K562 (cell line): ENCODE results near the gene WDR31. TPM values are rescaled to one million over a fixed set of nuclear protein-coding genes. Genes with fewer than 3 reads are reported as not detected.
"Not testable (repeated sequence)": the region's sequence is repeated elsewhere in the genome, so short reads cannot be mapped to it uniquely, and the experiment has no call there.

Source experiments
- ATAC-seq: fragments of 200-7000 bp; cut with Tn5 transposase; 3 replicates; pipeline ENCODE4 v1.9.1; 2020; ENCODE audit warnings: moderate library complexity
- BruUV-seq: library from RNA; stranded (reverse); fragments of 400-500 nt; replicated peaks from 2 replicates; lab custom pipeline; 2021; lab: Mats Ljungman, UMichigan
- CTCF ChIA-PET: fragments of 300-600 bp; formaldehyde crosslinking; extraction: SDS; loops from one replicate; lab custom pipeline; 2021; ENCODE audit warnings: low intra/inter-chr PET ratio; lab: Yijun Ruan, JAX
- POLR2A ChIA-PET: fragments of 300-600, 350-650 bp; sonication (Branson Sonifier 250); formaldehyde crosslinking; extraction: SDS; loops from one replicate; lab custom pipeline; 2021; ENCODE audit warnings: antibody characterized with exemption, inconsistent platforms; lab: Yijun Ruan, JAX
- DNase-seq, 4 experiments: peaks; one replicate each; pipeline versions ENCODE4 v3.0.0 to v3.0.0-alpha.2; 2011 to 2018; ENCODE audit warnings: low spot score in 3 of 4, mixed read lengths in 3 of 4; ENCODE audit errors: extremely low read depth in 1 of 4
- FAIRE-seq: peaks from 2 replicates; lab custom pipeline; 2011; peaks lifted over from hg19 to GRCh38; lab: Jason Lieb, UNC
- H2AFZ ChIP-seq: 2 replicates; pipeline ENCODE4 v1.6.0; 2011; ENCODE audit warnings: low read depth, low read length, control low read depth, inconsistent platforms
- H3K27ac ChIP-seq: fragments of 200-600 bp; 3 replicates; pipeline ENCODE4 v1.8.0; 2011; ENCODE audit warnings: low read depth, mild to moderate bottlenecking, control low read depth, inconsistent platforms, low read length, moderate library complexity, mixed read lengths; ENCODE audit errors: extremely low read depth
- H3K27me3 ChIP-seq, 2 experiments: fragments of 300-600 bp in 1 of 2; 2 replicates in 1 of 2; 3 replicates in 1 of 2; pipeline versions ENCODE4 v1.6.0 to v1.8.0; 2011; ENCODE audit warnings: inconsistent platforms in 2 of 2, low read length in 2 of 2, mild to moderate bottlenecking in 1 of 2, mixed read lengths in 1 of 2, moderate library complexity in 1 of 2; ENCODE audit not compliant: control insufficient read depth in 2 of 2, insufficient read depth in 2 of 2
- H3K36me3 ChIP-seq: fragments of 300-600 bp; 3 replicates; pipeline ENCODE4 v1.8.0; 2011; ENCODE audit warnings: mild to moderate bottlenecking, low read length, inconsistent platforms; ENCODE audit not compliant: control insufficient read depth, insufficient read depth
- H3K4me1 ChIP-seq, 2 experiments: fragments of 200-600 bp in 1 of 2; replicated peaks in 1 of 2; 2 replicates in 1 of 2; 3 replicates in 1 of 2; pipeline versions ENCODE4 v1.5.1 to v1.8.0; 2011; ENCODE audit warnings: inconsistent platforms in 2 of 2, low read length in 2 of 2, mild to moderate bottlenecking in 1 of 2, mixed read lengths in 1 of 2, moderate library complexity in 1 of 2; ENCODE audit not compliant: control insufficient read depth in 2 of 2, insufficient read depth in 2 of 2
- H3K4me2 ChIP-seq: 2 replicates; pipeline ENCODE4 v1.6.1; 2011; ENCODE audit warnings: low read length, control low read depth, inconsistent platforms, mixed read lengths; ENCODE audit not compliant: insufficient read depth
- H3K4me3 ChIP-seq: fragments of 200-600 bp; sonication (generic), shearing (Covaris generic); 2 replicates; pipeline ENCODE4 v1.5.1; 2016; ENCODE audit warnings: control low read depth, inconsistent platforms
- H3K79me2 ChIP-seq: fragments of 200-600 bp; 3 replicates; pipeline ENCODE4 v1.8.0; 2011; ENCODE audit warnings: low read length, inconsistent platforms; ENCODE audit not compliant: control insufficient read depth, insufficient read depth
- H3K9ac ChIP-seq, 2 experiments: 2 replicates each; pipeline versions ENCODE4 v1.6.0 to v1.6.1; 2011; ENCODE audit warnings: low read depth in 2 of 2, low read length in 2 of 2, control low read depth in 1 of 2, inconsistent platforms in 1 of 2, mild to moderate bottlenecking in 1 of 2, mixed read lengths in 1 of 2; ENCODE audit not compliant: insufficient read depth in 1 of 2
- H3K9me1 ChIP-seq: one replicate; pipeline ENCODE4 v1.6.0; 2011; ENCODE audit warnings: inconsistent platforms, mild to moderate bottlenecking, low read length, moderate library complexity; ENCODE audit not compliant: control insufficient read depth, insufficient read depth
- H3K9me3 ChIP-seq: replicated peaks from 2 replicates; pipeline ENCODE4 v1.5.1; 2011; ENCODE audit warnings: low read depth, low read length, inconsistent platforms; ENCODE audit not compliant: control insufficient read depth, insufficient read depth
- H4K20me1 ChIP-seq: replicated peaks from 2 replicates; pipeline ENCODE4 v1.6.1; 2011; ENCODE audit warnings: low read length, inconsistent platforms, mixed read lengths; ENCODE audit not compliant: control insufficient read depth, insufficient read depth
- ATF1 ChIP-seq, 2 experiments: fragments of 450-650 bp in 1 of 2; IDR thresholded peaks; 2 replicates each; pipeline ENCODE4 v1.6.1; 2016; ENCODE audit warnings: missing compliant biosample characterization in 1 of 2, missing genetic modification characterization in 1 of 2
- BHLHE40 ChIP-seq: IDR thresholded peaks from 2 replicates; pipeline ENCODE4 v1.6.1; 2011; ENCODE audit warnings: low read length, improper control_type of control experiment
- CREM ChIP-seq: IDR thresholded peaks from 2 replicates; pipeline ENCODE4 v1.6.1; 2014; ENCODE audit warnings: antibody characterized with exemption, low read depth
- CXXC5 ChIP-seq: fragments of 250-450 bp; sonication (Bioruptor Pico); IDR thresholded peaks from 2 replicates; pipeline ENCODE4 v1.8.0; 2022; ENCODE audit warnings: inconsistent platforms, mild to moderate bottlenecking, moderate library complexity
- DPF2 ChIP-seq: fragments of 450-650 bp; IDR thresholded peaks from 2 replicates; pipeline ENCODE4 v1.6.1; 2016
- HDAC2 ChIP-seq: fragments of 450-650 bp; IDR thresholded peaks from 2 replicates; pipeline ENCODE4 v1.6.1; 2016; ENCODE audit warnings: mild to moderate bottlenecking
- HES1 ChIP-seq: fragments of 450-650 bp; IDR thresholded peaks from 2 replicates; pipeline ENCODE4 v1.6.1; 2016; ENCODE audit warnings: low read depth, mild to moderate bottlenecking, moderate library complexity
- KLF1 ChIP-seq: fragments of 450-650 bp; IDR thresholded peaks from 2 replicates; pipeline ENCODE4 v1.6.1; 2016; ENCODE audit warnings: missing genetic modification characterization, missing compliant biosample characterization
- KLF6 ChIP-seq: fragments of 250-450 bp; sonication (Bioruptor Pico); IDR thresholded peaks from 2 replicates; pipeline ENCODE4 v1.4.0; 2020; ENCODE audit warnings: mild to moderate bottlenecking, moderate library complexity, borderline replicate concordance
- RCOR1 ChIP-seq, 2 experiments: IDR thresholded peaks; 2 replicates each; pipeline ENCODE4 v1.6.1; 2012; ENCODE audit warnings: low read depth in 2 of 2, low read length in 2 of 2, borderline replicate concordance in 1 of 2, improper control_type of control experiment in 1 of 2
- ZNF24 ChIP-seq: fragments of 450-650 bp; IDR thresholded peaks from 2 replicates; pipeline ENCODE4 v1.6.1; 2016
- WGBS: fragments of 100-300 bp; shearing (Covaris generic); methylation state at CpG from one replicate; pipeline ENCODE4 v1.1.6; 2016; ENCODE audit warnings: low coverage, mixed read lengths; ENCODE audit not compliant: insufficient coverage; ENCODE audit errors: missing lambda C conversion rate; 5-methylcytosine and 5-hydroxymethylcytosine counted together
- in situ Hi-C: fragments of 300-500 bp; cut with MboI; formaldehyde crosslinking; loops from 4 replicates; pipeline ENCODE4 v1.15.0; 2018; ENCODE audit warnings: inconsistent platforms, mixed read lengths
- intact Hi-C: fragments of 100-400 bp; cut with micrococcal nuclease; formaldehyde crosslinking; loops from 2 replicates; pipeline ENCODE4 v1.14.2; 2022
- polyA plus RNA-seq, 8 experiments: library from polyadenylated mRNA; depleted of rRNA in 4 of 8; stranded (reverse) in 5 of 8; unstranded in 3 of 8; fragments of >200 nt; fragmentation: Nextera tagmentation in 2 of 8; fragmentation: Illumina TruSeq in 1 of 8; extraction: Ambion mirVana in 2 of 8; extraction: Trizol in 1 of 8; gene quantifications; 2 replicates each; pipeline versions ENCODE4 v1.2.1 to v1.2.3, GENCODE V29; 2011 to 2014; ENCODE audit warnings: inconsistent platforms in 1 of 8, missing spikeins in 1 of 8
- total RNA-seq, 7 experiments: library from RNA; depleted of rRNA in 6 of 7; stranded (reverse); fragments of >200 nt in 6 of 7; fragmentation: Illumina TruSeq in 2 of 7; extraction: Trizol in 2 of 7; gene quantifications; 2 replicates each; pipeline versions ENCODE4 v1.2.1 to v1.2.3, GENCODE V29; 2011 to 2021; ENCODE audit warnings: low replicate concordance in 1 of 7

The WDR31 gene
- total and polyA plus RNA-seq, 9 of the 15 experiments (the other 6 are each of a cell fraction or from before 2014, with no cell fraction given), result 0.35 to 1.8 (median 0.95) TPM

DNA sequence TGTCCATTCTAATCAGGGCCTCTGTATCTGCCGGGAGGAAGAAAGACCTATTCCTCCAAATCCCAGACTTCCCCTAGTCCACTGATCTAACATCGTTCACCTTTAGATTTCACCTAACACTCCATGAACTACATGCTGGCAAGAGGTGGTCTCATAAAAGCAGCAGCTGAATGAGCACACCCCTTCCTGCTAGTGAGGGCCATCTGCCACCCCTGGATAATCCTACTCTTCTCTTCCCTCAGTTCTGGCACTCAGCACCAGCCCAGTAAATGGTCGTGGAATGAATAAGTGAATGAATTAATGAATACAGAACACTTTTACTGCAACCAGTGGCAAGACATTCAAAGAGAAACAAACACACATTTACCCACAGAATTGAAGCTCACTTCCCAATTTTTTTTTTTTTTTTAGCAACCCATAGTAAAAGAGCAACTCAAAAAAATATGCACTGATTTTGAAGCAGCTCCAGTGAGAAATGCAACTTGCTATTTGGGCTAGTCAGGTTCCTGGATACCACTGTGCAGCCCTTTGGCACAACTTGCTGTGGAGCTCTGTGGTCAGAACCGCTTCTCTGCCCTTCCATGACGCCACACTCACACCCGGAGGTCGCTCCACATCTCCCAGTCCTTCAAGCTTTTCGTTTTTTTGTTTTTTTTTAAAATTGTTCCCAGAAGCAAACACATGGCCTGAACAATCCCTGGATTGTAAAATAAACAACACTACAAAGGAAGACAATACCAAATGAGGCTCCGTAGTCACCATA lies 43.1 kb downstream of the WDR31 start:
- ATAC-seq, result no peak
- TF ChIP-seq KLF6, result no peak
- TF ChIP-seq ZNF24, result peak; percentile 45; the same call in 1 of the 2 replicates
- in situ Hi-C loops, result no loop called here

DNA sequence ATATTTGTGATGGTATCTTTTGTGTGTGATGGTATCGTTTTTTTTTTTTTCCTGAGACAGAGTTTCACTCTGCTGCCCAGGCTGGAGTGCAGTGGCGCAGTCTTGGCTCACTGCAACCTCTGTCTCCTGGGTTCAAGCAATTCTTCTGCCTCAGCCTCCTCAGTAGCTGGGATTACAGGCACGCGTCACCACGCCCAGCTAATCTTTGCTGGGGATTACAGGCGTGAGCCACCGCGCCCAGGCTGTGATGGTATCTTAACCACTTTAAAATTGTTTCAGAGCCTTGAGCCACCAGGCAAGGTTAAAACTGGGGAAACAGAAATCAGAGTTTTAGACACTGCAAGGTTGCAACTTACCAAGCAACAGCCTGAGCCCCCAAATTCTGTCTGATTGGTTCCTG lies 43.8 kb downstream of the WDR31 start:
- POLR2A ChIA-PET, result interaction anchor here (0.6 to 1.8 kb wide), 5 partner anchors 11 to 1153 kb away, joined by 3 to 9 read pairs (median 3); partner anchors contain the start of genes CDC26, FKBP15, PRPF4 and SLC31A1
- not testable (repeated sequence) for FAIRE-seq, H3K27ac ChIP-seq

More for the DNA sequence above, 43.1 kb downstream of the WDR31 start:
- Histone ChIP-seq H3K36me3 (peaks cover 17% of the 10 kb centered on the region), H3K4me3 (no peak overlapping the region), H3K9ac (no peak overlapping the region), H4K20me1 (0 out of 2 replicates have a peak, but pooled peaks cover 3% of the 10 kb centered on the region), H3K9me3 (no peaks in the 10 kb centered on the region), H3K9me1 (no peaks in the 10 kb centered on the region), H3K79me2 (no peaks in the 10 kb centered on the region), H3K27ac (no peak overlapping the region), H3K4me1 (peaks cover 12 to 17% of the 10 kb centered on the region in 2 experiments; a peak in 4 of 5 replicates), H3K4me2 (no peak overlapping the region), H3K27me3 (peaks cover 11 to 25% of the 10 kb centered on the region in 2 experiments; a peak in 4 of 5 replicates), H2AFZ (no peak overlapping the region)
- ChIA-PET CTCF (no interaction called here), POLR2A (interaction anchor here (0.6 to 1.8 kb wide), 7 partner anchors 9 to 1153 kb away, joined by 3 to 9 read pairs (median 3); partner anchors contain the start of genes CDC26, FKBP15, PRPF4 and SLC31A1)
- FAIRE-seq, result no peak
- BruUV-seq, result no TSS peak
- 7% methylated on average over 9 of the region's 9 CpGs for WGBS
- DNase-seq, result no peak
- intact Hi-C loops, result no loop called here

More for the DNA sequence above, 43.8 kb downstream of the WDR31 start:
- H3K79me2 ChIP-seq; intact Hi-C loops; H3K4me2 ChIP-seq; H2AFZ ChIP-seq; in situ Hi-C loops; H3K4me3 ChIP-seq; H3K9me3 ChIP-seq; H4K20me1 ChIP-seq; BruUV-seq; CTCF ChIA-PET; ATAC-seq; DNase-seq; H3K9me1 ChIP-seq; H3K9ac ChIP-seq; TF ChIP-seq ATF1 (CRISPR knock-in tag; IDR thresholded peaks at IDR 0.05): not testable (repeated sequence)
- peaks cover 12 to 17% of the 10 kb centered on the region in 2 experiments; a peak in 4 of 5 replicates for H3K4me1 ChIP-seq
- WGBS, result 4% methylated on average over 8 of the region's 8 CpGs
- H3K36me3 ChIP-seq, result peaks cover 25% of the 10 kb centered on the region
- TF ChIP-seq RCOR1 (IDR thresholded peaks at IDR 0.05; ENCODE audit: borderline replicate concordance in 1 of 2, low read depth in 2 of 2, low read length in 2 of 2), result 0 out of 4 replicates have a peak, but pooled peaks of 1 of the 2 experiments have one; percentile 35
- peak; percentile 99 for TF ChIP-seq HES1
- TF ChIP-seq CREM, result 0 out of 2 replicates have a peak, but pooled peaks have one; percentile 18
- TF ChIP-seq BHLHE40, result peak; percentile 66
- TF ChIP-seq KLF1 (tag), result peak; percentile 86
- TF ChIP-seq CXXC5 (CRISPR knock-in tag), result peak; percentile 33; the same call in 1 of the 2 replicates
- peak; percentile 22; the same call in 1 of the 2 replicates for TF ChIP-seq HDAC2
- TF ChIP-seq ATF1 (tag; IDR thresholded peaks at IDR 0.05), result 0 out of 2 replicates have a peak, but pooled peaks have one; percentile 23
- peak; percentile 40; the same call in 1 of the 2 replicates for TF ChIP-seq DPF2
- peaks cover 11 to 25% of the 10 kb centered on the region in 2 experiments; a peak in 4 of 5 replicates for H3K27me3 ChIP-seq
